ENCODE data around the gene AK3.

DNA sequence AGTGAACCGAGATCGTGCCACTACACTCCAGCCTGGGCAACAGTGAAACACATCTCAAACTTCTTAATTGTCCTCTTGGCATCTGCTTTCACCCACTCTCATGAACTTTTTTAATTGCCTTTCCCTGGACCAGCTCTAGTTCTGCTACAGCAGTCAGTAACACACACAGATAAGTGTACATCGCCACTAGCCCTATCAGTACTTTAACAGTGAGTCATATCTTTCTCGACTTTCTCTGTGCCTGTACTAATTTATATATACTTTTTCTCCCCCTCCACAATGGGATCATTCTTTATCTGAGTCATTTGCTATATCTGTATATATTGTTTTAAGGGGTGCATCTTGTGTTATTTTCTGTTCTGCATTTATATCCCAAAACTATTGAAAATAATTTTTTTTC, 54.9 kb downstream of the AK3 start:
- TF ChIP-seq CTCF (IDR thresholded peaks at IDR 0.05) (no peak), POLR2AphosphoS5 (IDR thresholded peaks at IDR 0.05) (no peak), POLR2A (IDR thresholded peaks at IDR 0.05) (no peak)

All from breast epithelium (tissue), 3 donors.